ENCODE data around the gene CLDN15.
A peak's percentile ranks its signal among the peaks of the same experiment; 100 is the strongest.
"Not testable (repeated sequence)": the region's sequence is repeated elsewhere in the genome, so short reads cannot be mapped to it uniquely, and the experiment has no call there.

The CLDN15 gene

DNA sequence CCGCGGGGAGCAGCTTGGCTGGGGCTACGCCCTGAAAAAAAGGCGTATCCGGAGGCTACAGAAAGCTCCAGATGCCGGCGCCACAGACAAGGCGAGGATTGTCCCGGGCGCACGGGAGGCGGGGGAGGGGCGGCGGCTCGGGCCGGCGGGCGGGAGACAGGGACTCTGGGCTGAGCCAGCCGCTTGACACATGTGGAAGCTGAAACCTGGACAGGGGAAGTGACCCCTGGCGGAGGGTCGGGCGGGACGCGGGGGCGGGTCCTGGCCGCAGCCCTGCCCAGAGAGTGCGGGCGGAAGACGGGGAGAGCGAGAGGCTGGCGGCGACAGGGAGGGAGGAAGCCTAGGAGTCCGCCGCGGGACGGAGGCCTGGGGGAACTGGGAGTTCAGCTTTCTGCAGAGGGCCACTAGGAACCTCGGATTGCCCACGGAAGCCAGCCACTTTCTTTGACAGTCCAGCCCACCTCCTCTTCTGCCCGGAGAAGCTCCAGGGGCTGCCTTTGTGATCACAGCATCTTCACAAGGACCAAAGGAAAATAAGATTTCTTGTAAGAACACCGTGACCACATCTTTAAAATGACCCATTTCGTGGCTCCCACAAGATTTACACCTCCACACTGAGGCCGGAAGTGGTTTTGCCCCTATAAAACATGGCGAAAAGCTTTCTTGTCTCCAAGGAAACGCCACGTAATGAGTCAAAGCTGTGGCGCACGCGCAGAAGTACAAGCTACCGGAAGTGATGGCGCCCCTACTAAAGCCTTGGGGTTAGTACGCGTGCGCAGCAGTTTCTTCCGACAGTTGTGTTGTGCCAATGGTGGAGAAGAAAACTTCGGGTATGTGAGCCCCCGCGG lies 20.0 kb downstream of the CLDN15 start, which contains the start of the genes PLOD3 and ZNHIT1:
PLOD3 (minus strand) TSS at position 194 of the 848 bp plus-strand sequence. CDS start 307 bp downstream, outside the sequence.
ZNHIT1 (plus strand) TSS at position 778 of the 848 bp plus-strand sequence; CDS start at position 809, 31 bp downstream.
- no peaks in the 10 kb centered on the region for H3K9me3 Mint-ChIP-seq
- peaks cover 75% of the 10 kb centered on the region for H3K36me3 Mint-ChIP-seq
- H3K4me1 Mint-ChIP-seq, result peaks cover 60% of the 10 kb centered on the region
- ATAC-seq, result peak; percentile 82
- peak; percentile 87 to 97 for DNase-seq (ENCODE audit: low spot score in 2 of 2)
- H3K27ac Mint-ChIP-seq, result peak within 1 kb of the TSS; percentile 97
- H3K4me3 Mint-ChIP-seq, result peak within 1 kb of the TSS; percentile 98

DNA sequence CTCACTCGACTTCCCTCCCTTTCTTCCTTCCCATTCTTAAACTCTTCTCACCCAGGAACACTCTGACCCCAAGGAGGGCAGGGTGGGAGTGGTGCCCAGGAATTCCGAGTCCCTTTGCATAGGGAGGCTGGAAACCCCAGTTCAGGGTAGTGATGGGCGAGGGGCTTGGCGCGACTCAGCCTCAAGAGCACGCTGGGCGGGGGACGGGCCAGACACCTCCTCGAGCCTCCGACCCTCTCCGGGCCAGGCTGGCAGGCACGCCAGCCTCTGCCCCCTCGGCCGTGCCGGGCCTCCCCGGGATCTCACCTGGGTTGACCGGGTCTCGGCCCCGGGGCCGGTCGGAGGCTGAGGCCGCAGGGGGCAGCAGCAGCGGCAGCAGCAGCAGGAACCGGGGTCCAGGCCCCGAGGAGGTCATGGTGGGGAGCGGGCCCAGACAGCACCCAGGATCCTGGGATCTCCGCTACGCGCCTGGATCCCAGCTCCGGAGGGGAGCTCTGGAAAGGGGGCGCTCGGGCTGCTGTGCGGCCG lies 20.7 kb downstream of the CLDN15 start:
- peak overlapping the region; percentile 97 for H3K27ac Mint-ChIP-seq
- peaks cover 73% of the 10 kb centered on the region for H3K36me3 Mint-ChIP-seq
- peak overlapping the region; percentile 98 for H3K4me3 Mint-ChIP-seq
- no peak for DNase-seq (ENCODE audit: low spot score in 2 of 2)
- no peaks in the 10 kb centered on the region for H3K9me3 Mint-ChIP-seq
- H3K4me1 Mint-ChIP-seq, result peaks cover 54% of the 10 kb centered on the region
- peak; percentile 4 for ATAC-seq

GRCh38 chr7:101216001-101216859 lies 21.4 kb downstream of the CLDN15 start:
- Mint-ChIP-seq H3K27ac (peak overlapping the region; percentile 97), H3K4me1 (peaks cover 47% of the 10 kb centered on the region), H3K36me3 (peaks cover 70% of the 10 kb centered on the region), H3K4me3 (peak overlapping the region; percentile 98), H3K9me3 (no peaks in the 10 kb centered on the region)
- ATAC-seq, result no peak
- DNase-seq (ENCODE audit: low spot score in 2 of 2), result no peak

- Mint-ChIP-seq H3K27ac (peak overlapping the region; percentile 58), H3K36me3 (peaks cover 78% of the 10 kb centered on the region), H3K4me3 (no peak overlapping the region), H3K9me3 (no peaks in the 10 kb centered on the region), H3K4me1 (peaks cover 15% of the 10 kb centered on the region)
- DNase-seq (ENCODE audit: low spot score in 2 of 2) (no peak), ATAC-seq (no peak)
Measured at GRCh38 chr7:101212014-101212413, 25.6 kb downstream of the CLDN15 start.

- ATAC-seq (no peak), DNase-seq (ENCODE audit: low spot score in 2 of 2) (no peak)
- Mint-ChIP-seq H3K4me3 (no peak overlapping the region), H3K36me3 (peaks cover 75% of the 10 kb centered on the region), H3K27ac (peak overlapping the region; percentile 58), H3K9me3 (no peaks in the 10 kb centered on the region), H3K4me1 (peaks cover 10% of the 10 kb centered on the region)
Measured at GRCh38 chr7:101211501-101211900, 26.1 kb downstream of the CLDN15 start.

DNA sequence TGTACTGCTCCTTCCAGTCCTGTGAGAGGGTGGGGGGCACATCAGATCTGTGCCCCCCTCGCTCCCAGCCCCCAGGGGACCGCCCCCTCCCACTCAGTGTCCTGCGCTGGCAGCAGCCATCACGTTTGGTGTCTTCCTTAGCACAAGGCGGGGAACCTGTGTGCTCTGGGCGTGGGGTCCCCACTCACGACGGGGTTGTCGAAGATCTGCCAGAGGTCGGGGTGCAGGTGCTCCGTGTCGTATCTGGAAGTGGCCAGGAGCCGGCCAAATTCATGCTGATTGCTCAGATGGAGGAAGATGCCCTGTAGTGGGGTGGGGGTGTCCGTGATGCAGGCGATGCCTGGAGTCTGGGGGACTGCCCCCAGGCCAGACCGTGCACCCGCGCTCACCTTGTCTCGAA lies 27.5 kb downstream of the CLDN15 start:
- H3K27ac Mint-ChIP-seq, result no peak overlapping the region

DNA sequence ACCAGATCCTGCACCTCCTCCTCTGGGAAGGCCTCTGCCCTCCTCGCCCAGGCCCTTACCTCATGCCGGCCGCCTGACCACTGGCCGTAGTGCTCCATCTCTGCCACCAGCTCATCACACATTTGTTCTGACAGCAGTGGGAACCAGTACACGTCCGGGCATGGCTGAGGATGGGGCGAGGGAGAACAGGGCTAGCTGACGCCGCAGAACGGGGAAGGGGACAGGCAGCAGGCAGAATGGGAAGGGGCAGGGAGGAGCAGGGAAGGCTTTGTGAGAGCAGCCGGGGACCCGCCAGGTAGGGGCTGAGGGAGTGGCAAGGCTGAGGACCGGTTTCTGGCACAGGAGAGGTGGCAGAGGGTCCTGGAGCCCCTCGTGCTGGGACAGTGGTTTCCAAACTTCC lies 28.8 kb downstream of the CLDN15 start:
- Mint-ChIP-seq H3K27ac (no peak overlapping the region), H3K36me3 (peaks cover 52% of the 10 kb centered on the region), H3K9me3 (no peaks in the 10 kb centered on the region), H3K4me3 (no peak overlapping the region), H3K4me1 (peaks cover 3% of the 10 kb centered on the region)
- ATAC-seq (no peak), DNase-seq (ENCODE audit: low spot score in 2 of 2) (no peak)

More for the DNA sequence above, 27.5 kb downstream of the CLDN15 start:
- no peak for ATAC-seq
- no peak overlapping the region for H3K4me3 Mint-ChIP-seq
- no peak for DNase-seq (ENCODE audit: low spot score in 2 of 2)
- H3K36me3 Mint-ChIP-seq, result peaks cover 63% of the 10 kb centered on the region
- H3K4me1 Mint-ChIP-seq, result no peaks in the 10 kb centered on the region
- H3K9me3 Mint-ChIP-seq, result no peaks in the 10 kb centered on the region

DNA sequence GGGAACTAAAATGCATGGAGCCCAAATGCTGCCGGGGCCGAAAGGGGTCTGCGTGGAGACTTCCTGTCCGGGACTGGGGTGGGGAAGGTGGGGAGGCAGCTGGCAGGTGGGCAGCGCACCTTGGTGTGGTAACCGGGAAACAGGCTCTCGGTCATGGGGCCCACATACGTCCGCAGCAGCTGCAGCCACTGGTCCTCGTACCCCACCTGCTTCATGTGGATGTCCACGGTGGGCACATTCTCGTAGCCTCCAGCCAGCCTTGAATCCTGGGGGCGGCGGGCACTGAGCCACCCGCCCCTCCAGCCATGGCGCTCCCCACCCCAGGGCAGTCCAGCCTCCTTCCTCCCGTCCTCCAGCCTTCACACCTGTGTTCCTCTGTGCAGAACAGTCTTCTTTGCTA lies 30.1 kb downstream of the CLDN15 start:
- Mint-ChIP-seq H3K36me3 (peaks cover 44% of the 10 kb centered on the region), H3K4me1 (peaks cover 7% of the 10 kb centered on the region), H3K9me3 (no peaks in the 10 kb centered on the region), H3K4me3 (no peak overlapping the region), H3K27ac (no peak overlapping the region)
- ATAC-seq (no peak), DNase-seq (ENCODE audit: low spot score in 2 of 2) (no peak)

GRCh38 chr7:101206665-101207042 lies 30.9 kb downstream of the CLDN15 start:
- peaks cover 7% of the 10 kb centered on the region for H3K4me1 Mint-ChIP-seq

DNA sequence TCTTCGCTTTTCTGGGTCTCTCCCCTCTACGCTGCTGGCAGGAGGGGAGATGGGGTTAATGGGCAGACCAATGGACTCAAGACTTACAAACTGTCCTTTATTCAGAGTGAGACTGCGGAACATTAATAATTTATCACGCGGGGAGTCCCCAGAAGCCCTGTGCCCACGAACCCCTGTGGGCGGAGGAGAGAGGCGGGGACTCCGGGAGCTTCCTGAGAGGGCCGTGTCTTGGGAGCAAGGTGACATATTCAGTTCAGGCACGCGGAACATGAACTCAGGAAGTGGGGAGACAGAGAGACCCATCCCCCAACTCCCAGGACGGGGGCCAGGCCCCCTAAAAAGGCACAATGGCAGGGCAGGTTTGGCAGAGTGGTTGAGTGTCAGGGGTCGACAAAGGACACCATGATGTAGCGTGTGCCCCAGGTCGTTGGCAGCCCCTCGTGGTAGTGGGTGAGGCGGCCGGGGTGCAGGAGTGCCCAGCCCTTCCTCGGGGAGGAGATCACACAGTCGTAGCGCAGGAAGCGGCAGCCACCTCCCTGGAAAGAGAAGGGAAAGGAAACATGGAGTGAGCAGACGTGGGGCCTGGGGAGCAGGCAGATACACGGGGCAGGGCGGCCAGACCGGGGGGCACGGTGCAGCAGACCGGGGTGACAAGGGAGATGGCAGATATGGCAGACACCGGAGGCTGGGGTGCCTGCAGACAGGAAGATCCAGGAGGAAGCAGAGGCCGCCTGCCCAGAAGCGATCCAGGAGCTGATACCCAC lies 31.5 kb downstream of the CLDN15 start:
- Mint-ChIP-seq H3K4me3 (no peak overlapping the region), H3K27ac (no peak overlapping the region), H3K4me1 (peaks cover 12% of the 10 kb centered on the region), H3K9me3 (no peaks in the 10 kb centered on the region), H3K36me3 (peaks cover 34% of the 10 kb centered on the region)
- ATAC-seq (no peak), DNase-seq (ENCODE audit: low spot score in 2 of 2) (no peak)

More at GRCh38 chr7:101206665-101207042, 30.9 kb downstream of the CLDN15 start:
- DNase-seq (ENCODE audit: low spot score in 2 of 2) (no peak), ATAC-seq (no peak)
- H3K4me3 Mint-ChIP-seq, result no peak overlapping the region
- H3K27ac Mint-ChIP-seq, result no peak overlapping the region
- peaks cover 40% of the 10 kb centered on the region for H3K36me3 Mint-ChIP-seq
- H3K9me3 Mint-ChIP-seq, result no peaks in the 10 kb centered on the region

DNA sequence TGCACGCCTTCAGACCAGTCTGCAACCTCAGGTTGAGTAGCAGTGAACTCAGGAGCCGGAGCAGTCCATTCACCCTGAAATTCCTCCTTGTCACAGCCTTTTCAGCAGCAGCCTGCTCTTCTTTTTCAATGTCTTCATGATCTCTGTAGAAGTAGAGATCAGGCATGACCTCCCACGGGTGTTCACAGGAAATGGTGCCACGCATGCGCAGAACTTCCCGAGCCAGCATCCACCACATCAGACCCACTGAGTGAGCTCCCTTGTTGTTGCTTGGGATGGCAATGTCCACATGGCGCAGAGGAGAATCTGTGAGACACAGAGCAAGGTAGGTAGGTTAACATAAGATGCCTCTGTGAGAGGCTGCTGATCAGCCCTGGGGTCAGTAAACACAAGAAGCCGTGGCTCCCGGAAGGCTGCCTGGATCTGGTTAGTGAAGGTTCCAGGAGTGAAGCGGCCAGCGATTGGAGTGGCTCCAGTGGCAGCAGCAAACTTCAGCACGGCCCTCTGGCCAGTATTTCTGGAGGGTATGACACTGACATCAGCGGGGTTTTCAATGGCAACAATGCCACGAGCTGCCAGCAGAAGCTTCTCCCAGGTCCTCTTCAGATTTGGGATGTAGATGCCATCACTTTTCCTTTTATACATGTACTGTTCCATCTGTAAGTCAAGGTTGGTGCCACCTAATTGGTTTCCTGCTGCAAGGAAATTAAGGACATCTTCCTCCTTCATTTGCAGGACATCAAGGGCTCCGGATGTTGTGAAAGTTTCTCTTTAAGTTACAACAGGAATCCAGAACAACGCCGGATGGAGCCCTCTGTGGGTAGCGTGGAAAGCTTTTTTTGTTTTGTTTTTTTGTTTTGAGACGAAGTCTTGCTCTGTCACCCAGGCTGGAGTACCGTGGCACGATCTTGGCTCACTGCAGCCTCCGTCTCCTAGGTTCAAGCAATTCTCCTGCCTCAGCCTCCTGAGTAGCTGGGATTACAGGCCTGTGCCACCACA lies 33.6 kb downstream of the CLDN15 start:
- not testable (repeated sequence) for H3K9me3 Mint-ChIP-seq; ATAC-seq; DNase-seq (ENCODE audit: low spot score in 2 of 2)
- peak overlapping the region; percentile 49 for H3K27ac Mint-ChIP-seq
- peaks cover 17% of the 10 kb centered on the region for H3K4me1 Mint-ChIP-seq
- peak overlapping the region; percentile 21 for H3K4me3 Mint-ChIP-seq
- peaks cover 14% of the 10 kb centered on the region for H3K36me3 Mint-ChIP-seq

DNA sequence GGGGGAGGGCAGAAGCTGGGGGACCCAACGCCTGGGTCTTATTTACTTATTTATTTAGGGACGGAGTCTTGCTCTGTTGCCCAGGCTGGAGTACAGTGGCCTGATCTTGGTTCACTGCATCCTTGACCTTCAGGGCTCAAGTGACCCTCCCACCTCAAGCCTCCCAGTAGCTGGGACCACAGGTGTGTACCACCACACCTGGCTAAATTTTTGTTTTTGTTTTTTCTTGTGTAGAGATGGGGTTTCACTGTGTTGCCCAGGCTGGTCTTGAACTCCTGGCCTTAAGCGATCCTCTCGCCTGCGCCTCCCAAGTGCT lies 35.0 kb downstream of the CLDN15 start:
- peaks cover 2% of the 10 kb centered on the region for H3K36me3 Mint-ChIP-seq
- H3K4me3 Mint-ChIP-seq, result no peak overlapping the region
- no peaks in the 10 kb centered on the region for H3K9me3 Mint-ChIP-seq
- H3K4me1 Mint-ChIP-seq, result peaks cover 17% of the 10 kb centered on the region
- H3K27ac Mint-ChIP-seq, result no peak overlapping the region
- ATAC-seq, result no peak
- no peak for DNase-seq (ENCODE audit: low spot score in 2 of 2)

DNA sequence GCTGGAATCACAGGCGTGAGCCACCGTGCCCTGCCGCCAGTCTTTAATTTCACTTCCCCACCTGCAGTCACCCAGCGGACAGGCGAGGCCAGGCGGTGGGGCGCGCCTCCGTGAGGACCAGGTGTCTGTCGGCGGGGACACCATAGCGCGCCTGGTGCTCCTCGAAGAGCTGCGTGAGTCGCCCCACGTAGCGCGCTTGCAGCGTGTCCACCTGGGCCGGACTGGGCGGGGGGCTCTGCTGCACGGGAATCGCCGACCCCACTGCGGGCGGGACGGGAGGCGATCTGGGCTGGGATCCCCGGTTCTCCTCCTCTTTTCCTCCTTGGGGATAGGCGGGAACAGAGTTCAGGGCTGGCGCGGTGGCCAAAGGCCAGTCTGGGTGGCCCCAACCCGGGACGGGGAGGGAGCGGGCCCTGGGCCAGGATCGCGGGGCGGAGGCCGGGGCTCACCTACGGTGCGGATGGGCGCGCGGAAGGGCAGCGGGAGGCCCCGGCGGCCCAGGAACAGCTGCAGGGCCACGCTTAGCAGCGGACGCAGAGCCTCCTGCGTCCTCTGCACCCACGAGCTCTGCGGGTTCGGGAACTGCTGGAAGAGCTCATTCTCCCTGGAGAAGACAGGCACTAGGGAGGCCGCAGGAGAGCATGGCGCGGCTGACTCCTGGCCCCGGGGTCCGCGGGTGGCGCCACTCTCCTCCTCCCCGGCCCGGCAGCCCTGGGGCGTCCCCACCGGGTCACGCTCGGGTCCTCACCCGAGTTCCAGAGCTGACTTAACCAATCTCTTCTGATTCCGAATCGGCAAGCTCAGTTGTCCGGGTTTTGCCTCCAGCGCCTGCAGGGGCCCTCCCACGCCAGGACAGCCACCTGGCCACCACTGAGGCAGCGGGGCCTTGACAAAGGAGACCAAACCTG lies 35.7 kb downstream of the CLDN15 start:
- H3K27ac Mint-ChIP-seq, result no peak overlapping the region
- no peaks in the 10 kb centered on the region for H3K9me3 Mint-ChIP-seq
- ATAC-seq, result peak; percentile 31
- H3K4me1 Mint-ChIP-seq, result peaks cover 17% of the 10 kb centered on the region
- DNase-seq (ENCODE audit: low spot score in 2 of 2), result no peak
- no peaks in the 10 kb centered on the region for H3K36me3 Mint-ChIP-seq
- H3K4me3 Mint-ChIP-seq, result peak overlapping the region; percentile 37

All from stimulated activated effector memory CD8-positive, alpha-beta T cell treated with anti-CD3 and anti-CD28 coated beads, Interleukin-12 subunit alpha, Interleukin-12 subunit beta, amount 100 ng/mL, for 72 hours (primary cell).